Measurements from ENCODE around the gene MAP4K3.

GRCh38 chr2:39435741-39436591 is 1.1 kb downstream of the MAP4K3 start:
- no peak for TF ChIP-seq POLR2A (IDR thresholded peaks at IDR 0.05)
- TF ChIP-seq CTCF (IDR thresholded peaks at IDR 0.05): no peak

Measured in thyroid gland (tissue), 4 donors.